Measurements from ENCODE around the gene KCP.
"Not testable (repeated sequence)": the region's sequence is repeated elsewhere in the genome, so short reads cannot be mapped to it uniquely, and the experiment has no call there.

KCP gene

GRCh38 chr7:128919881-128920799, 9.6 kb upstream of the KCP start:
- no peak for DNase-seq

- DNase-seq, result no peak
Measured at GRCh38 chr7:128919241-128919640, 8.7 kb upstream of the KCP start.

GRCh38 chr7:128918016-128918665, 7.6 kb upstream of the KCP start:
- no peak for DNase-seq

GRCh38 chr7:128917122-128917521, 6.6 kb upstream of the KCP start:
- DNase-seq, result no peak

GRCh38 chr7:128916643-128916915, 6.1 kb upstream of the KCP start:
- DNase-seq, result no peak

GRCh38 chr7:128915841-128916642, 5.5 kb upstream of the KCP start:
- no peak for DNase-seq

GRCh38 chr7:128915271-128915819, 4.8 kb upstream of the KCP start:
- DNase-seq, result no peak

- no peak for DNase-seq
Measured at GRCh38 chr7:128914566-128915151, 4.2 kb upstream of the KCP start.

GRCh38 chr7:128913870-128914565, 3.5 kb upstream of the KCP start:
- DNase-seq, result no peak

GRCh38 chr7:128912709-128913495, 2.4 kb upstream of the KCP start:
- not testable (repeated sequence) for DNase-seq

- DNase-seq, result no peak
Measured at GRCh38 chr7:128912281-128912680, 1.8 kb upstream of the KCP start.

- no peak for DNase-seq
Measured at GRCh38 chr7:128911423-128912031, 1.0 kb upstream of the KCP start.

GRCh38 chr7:128909625-128910568, 612 bp downstream of the KCP start:
- DNase-seq, result no peak

- DNase-seq, result no peak
Measured at GRCh38 chr7:128908750-128909624, 1.5 kb downstream of the KCP start.

GRCh38 chr7:128906766-128907559, 3.5 kb downstream of the KCP start:
- DNase-seq, result no peak

- no peak for DNase-seq
Measured at GRCh38 chr7:128906001-128906765, 4.3 kb downstream of the KCP start.
